ENCODE measurements around the gene CXCL3.

- TF ChIP-seq CTCF (IDR thresholded peaks at IDR 0.05) = no peak
- TF ChIP-seq POLR2A (IDR thresholded peaks at IDR 0.05) = no peak
Measured at GRCh38 chr4:74083546-74083945, 45.1 kb upstream of the CXCL3 start.
